PC-9 (cell line): ENCODE results near the gene COL15A1. TPM values are rescaled to one million over a fixed set of nuclear protein-coding genes. Genes with fewer than 3 reads are reported as not detected.

ENCODE experiments used
- BruUV-seq: library from RNA; stranded (reverse); fragments of 400-500 nt; replicated peaks from 2 replicates; lab custom pipeline; 2021; lab: Mats Ljungman, UMichigan
- CTCF ChIA-PET: fragments of 300-600 bp; sonication (Branson Sonifier 250); formaldehyde crosslinking; loops from one replicate; lab custom pipeline; 2022; ENCODE audit warnings: antibody characterized with exemption; lab: Charles Lee
- POLR2A ChIA-PET: fragments of 300-600 bp; sonication (Branson Sonifier 250); formaldehyde crosslinking; loops from one replicate; lab custom pipeline; 2022; ENCODE audit warnings: antibody characterized with exemption; ENCODE audit not compliant: unreplicated experiment; lab: Charles Lee
- DNase-seq, 2 experiments: peaks; one replicate each; pipeline versions ENCODE4 v3.0.0 to v3.0.0-alpha.2; 2015 to 2022; ENCODE audit warnings: mixed read lengths in 1 of 2
- H2AFZ ChIP-seq: fragments of 200-600 bp; sonication (generic); 2 replicates; pipeline ENCODE4 v1.8.1; 2017; ENCODE audit warnings: antibody characterized with exemption
- H3F3A ChIP-seq: fragments of 200-600 bp; sonication (generic); 2 replicates; pipeline ENCODE4 v1.8.1; 2017; ENCODE audit warnings: antibody characterized with exemption, mild to moderate bottlenecking, low read depth; ENCODE audit not compliant: insufficient read depth
- H3K27ac ChIP-seq: fragments of 200-600 bp; sonication (generic); 2 replicates; pipeline ENCODE4 v1.6.1; 2016; ENCODE audit warnings: mixed run types
- H3K27me3 ChIP-seq: fragments of 200-600 bp; sonication (generic); 2 replicates; pipeline ENCODE4 v1.6.1; 2016; ENCODE audit warnings: low read depth, mixed run types; ENCODE audit not compliant: insufficient read depth
- H3K36me3 ChIP-seq: fragments of 200-600 bp; sonication (generic); 2 replicates; pipeline ENCODE4 v1.6.1; 2016; ENCODE audit warnings: low read depth, mixed run types
- H3K4me1 ChIP-seq: fragments of 200-600 bp; sonication (generic); replicated peaks from 2 replicates; pipeline ENCODE4 v1.6.1; 2016; ENCODE audit warnings: mixed run types; ENCODE audit not compliant: insufficient read depth
- H3K4me2 ChIP-seq: fragments of 200-600 bp; sonication (generic); 2 replicates; pipeline ENCODE4 v1.6.1; 2017; ENCODE audit warnings: mixed run types
- H3K4me3 ChIP-seq: fragments of 200-600 bp; sonication (generic); 2 replicates; pipeline ENCODE4 v1.6.1; 2016; ENCODE audit warnings: mixed run types
- H3K79me2 ChIP-seq: fragments of 200-600 bp; sonication (generic); 2 replicates; pipeline ENCODE4 v1.6.1; 2017; ENCODE audit warnings: low read depth, mixed run types
- H3K9me2 ChIP-seq: fragments of 200-600 bp; sonication (generic); 2 replicates; pipeline ENCODE4 v1.8.1; 2017; ENCODE audit warnings: mild to moderate bottlenecking; ENCODE audit not compliant: insufficient read depth
- H3K9me3 ChIP-seq: fragments of 200-600 bp; sonication (generic); 2 replicates; pipeline ENCODE4 v1.8.1; 2016; ENCODE audit warnings: low read depth; ENCODE audit not compliant: insufficient read depth
- H4K20me1 ChIP-seq: fragments of 200-600 bp; sonication (generic); 2 replicates; pipeline ENCODE4 v1.8.1; 2017; ENCODE audit not compliant: insufficient read depth
- CTCF ChIP-seq: fragments of 200-600 bp; sonication (generic); conservative IDR thresholded peaks from 2 replicates; pipeline ENCODE4 v1.6.1; 2017; ENCODE audit warnings: mixed run types, antibody characterized with exemption, mild to moderate bottlenecking, moderate library complexity
- EZH2 ChIP-seq: fragments of 200-600 bp; sonication (generic); IDR thresholded peaks from 2 replicates; pipeline ENCODE4 v1.8.0; 2017; ENCODE audit warnings: antibody characterized with exemption, low read depth
- intact Hi-C: fragments of 100-400 bp; cut with micrococcal nuclease; formaldehyde crosslinking; loops from one replicate; pipeline ENCODE4 v1.10.0; 2022; ENCODE audit not compliant: unreplicated experiment
- total RNA-seq: library from RNA; stranded (reverse); gene quantifications from 2 replicates; pipeline ENCODE4 v1.2.3, GENCODE V29; 2021

COL15A1 gene
- total RNA-seq, 1 experiment from 2014 or later, result not detected

- BruUV-seq, result no TSS peak
- POLR2A ChIA-PET, result interaction anchor here (0.6 kb wide), 1 partner anchor 181 kb away, joined by 3 read pairs; no protein-coding TSS in a partner anchor
- intact Hi-C loops, result no loop called here
Observed at GRCh38 chr9:98993570-98993945, 49.9 kb downstream of the COL15A1 start.

GRCh38 chr9:98994172-98995058 lies 50.7 kb downstream of the COL15A1 start:
- no TSS peak for BruUV-seq
- Histone ChIP-seq H3K9me2 (no peaks in the 10 kb centered on the region), H3K4me1 (peaks cover 7% of the 10 kb centered on the region; the same call in 1 of the 2 replicates), H3K4me3 (no peak overlapping the region), H3K9me3 (no peaks in the 10 kb centered on the region), H3K4me2 (no peak overlapping the region), H3K27ac (no peak overlapping the region), H2AFZ (no peak overlapping the region), H3K79me2 (no peaks in the 10 kb centered on the region), H3K27me3 (no peaks in the 10 kb centered on the region), H3K36me3 (no peaks in the 10 kb centered on the region), H3F3A (peaks cover 8% of the 10 kb centered on the region; the same call in 1 of the 2 replicates), H4K20me1 (no peaks in the 10 kb centered on the region)
- intact Hi-C loops, result no loop called here
- POLR2A ChIA-PET, result interaction anchor here (0.5 kb wide), 1 partner anchor 269 kb away, joined by 3 read pairs; no protein-coding TSS in a partner anchor
- CTCF ChIA-PET, result no interaction called here
- DNase-seq, result no peak
- TF ChIP-seq CTCF (no peak), EZH2 (no peak)

More at GRCh38 chr9:98993570-98993945, 49.9 kb downstream of the COL15A1 start:
- Histone ChIP-seq H3K4me1 (peaks cover 12% of the 10 kb centered on the region; the same call in 1 of the 2 replicates), H3K4me3 (no peak overlapping the region), H3K9me3 (no peaks in the 10 kb centered on the region), H3K4me2 (no peak overlapping the region), H2AFZ (no peak overlapping the region), H3K9me2 (no peaks in the 10 kb centered on the region), H3K27me3 (no peaks in the 10 kb centered on the region), H4K20me1 (no peaks in the 10 kb centered on the region), H3K36me3 (no peaks in the 10 kb centered on the region), H3K79me2 (no peaks in the 10 kb centered on the region), H3K27ac (no peak overlapping the region), H3F3A (peaks cover 11% of the 10 kb centered on the region; the same call in 1 of the 2 replicates)
- CTCF ChIA-PET, result no interaction called here
- TF ChIP-seq EZH2, result no peak
- TF ChIP-seq CTCF, result no peak
- DNase-seq, result no peak

GRCh38 chr9:98995059-98995671 lies 51.5 kb downstream of the COL15A1 start:
- no peak for DNase-seq
- CTCF ChIA-PET, result no interaction called here
- BruUV-seq, result no TSS peak
- Histone ChIP-seq H3K79me2 (no peaks in the 10 kb centered on the region), H3K27ac (no peak overlapping the region), H3K4me3 (no peak overlapping the region), H3K9me3 (no peaks in the 10 kb centered on the region), H3K9me2 (no peaks in the 10 kb centered on the region), H3K27me3 (no peaks in the 10 kb centered on the region), H3K4me1 (peaks cover 2% of the 10 kb centered on the region; the same call in 1 of the 2 replicates), H3K4me2 (no peak overlapping the region), H3K36me3 (no peaks in the 10 kb centered on the region), H2AFZ (no peak overlapping the region), H3F3A (peaks cover 2% of the 10 kb centered on the region; the same call in 1 of the 2 replicates), H4K20me1 (no peaks in the 10 kb centered on the region)
- intact Hi-C loops, result no loop called here
- POLR2A ChIA-PET, result interaction anchor here (0.5 kb wide), 1 partner anchor 270 kb away, joined by 3 read pairs; no protein-coding TSS in a partner anchor
- no peak for TF ChIP-seq EZH2
- no peak for TF ChIP-seq CTCF
